GM19467 (cell line): ENCODE data around the gene GNAT2.
"Not testable (repeated sequence)": the region's sequence is repeated elsewhere in the genome, so short reads cannot be mapped to it uniquely, and the experiment has no call there.

ENCODE experiments used
- ATAC-seq: cut with Tn5 transposase; IDR thresholded peaks from one replicate; pipeline ENCODE4 v1.9.1; 2021; ENCODE audit warnings: mild to moderate bottlenecking, moderate library complexity; ENCODE audit not compliant: unreplicated experiment

The GNAT2 gene

DNA sequence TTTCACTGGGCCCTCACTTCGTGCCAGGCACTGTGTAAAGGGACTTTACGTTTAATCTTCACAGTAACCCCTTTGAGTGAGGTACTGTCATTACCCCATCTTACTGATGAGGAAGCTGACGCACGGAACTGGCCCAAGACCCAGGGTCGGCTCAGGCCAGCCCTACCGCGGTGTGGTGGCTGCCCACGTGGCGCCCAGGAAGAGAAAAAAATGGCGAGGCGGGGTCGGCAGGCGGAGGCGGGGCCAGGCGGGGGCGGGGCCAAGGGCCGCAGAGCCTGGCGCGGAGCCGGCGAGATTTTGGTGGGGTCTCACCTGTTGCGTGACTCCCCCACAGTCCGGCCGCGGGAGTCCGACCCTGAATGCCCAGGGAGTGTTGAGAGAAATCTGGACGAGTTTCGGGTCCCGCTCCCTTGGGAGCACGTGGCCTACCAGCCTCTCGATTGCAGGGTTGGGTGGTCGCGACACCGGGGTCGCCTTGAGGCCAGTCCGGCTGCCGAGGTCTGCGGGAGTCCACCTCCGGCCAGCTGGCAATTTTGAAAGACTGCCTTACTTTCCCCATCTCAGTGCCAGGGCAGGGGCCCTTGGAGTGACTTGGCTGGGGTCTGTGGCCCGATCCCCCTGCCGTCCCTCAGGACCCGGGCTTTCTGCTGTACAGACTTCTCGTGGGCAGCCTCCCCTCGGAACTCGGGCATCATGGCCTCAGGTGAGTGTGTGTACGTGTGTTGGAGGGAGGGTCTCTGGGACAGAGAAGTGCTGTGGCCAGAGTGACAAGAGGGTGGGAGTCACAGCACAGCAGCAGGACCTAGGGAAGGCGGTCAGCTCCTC lies at the start of gene GNAT2, which contains the start of gene AMPD2:
Gene GNAT2, minus strand, starts transcription at position 41 of the 825 bp plus-strand sequence. CDS start 6,746 bp downstream, outside the sequence.
Gene AMPD2, plus strand, starts transcription at position 262 of the 825 bp plus-strand sequence. CDS start 1,339 bp downstream, outside the sequence.
- peak; percentile 45 for ATAC-seq

DNA sequence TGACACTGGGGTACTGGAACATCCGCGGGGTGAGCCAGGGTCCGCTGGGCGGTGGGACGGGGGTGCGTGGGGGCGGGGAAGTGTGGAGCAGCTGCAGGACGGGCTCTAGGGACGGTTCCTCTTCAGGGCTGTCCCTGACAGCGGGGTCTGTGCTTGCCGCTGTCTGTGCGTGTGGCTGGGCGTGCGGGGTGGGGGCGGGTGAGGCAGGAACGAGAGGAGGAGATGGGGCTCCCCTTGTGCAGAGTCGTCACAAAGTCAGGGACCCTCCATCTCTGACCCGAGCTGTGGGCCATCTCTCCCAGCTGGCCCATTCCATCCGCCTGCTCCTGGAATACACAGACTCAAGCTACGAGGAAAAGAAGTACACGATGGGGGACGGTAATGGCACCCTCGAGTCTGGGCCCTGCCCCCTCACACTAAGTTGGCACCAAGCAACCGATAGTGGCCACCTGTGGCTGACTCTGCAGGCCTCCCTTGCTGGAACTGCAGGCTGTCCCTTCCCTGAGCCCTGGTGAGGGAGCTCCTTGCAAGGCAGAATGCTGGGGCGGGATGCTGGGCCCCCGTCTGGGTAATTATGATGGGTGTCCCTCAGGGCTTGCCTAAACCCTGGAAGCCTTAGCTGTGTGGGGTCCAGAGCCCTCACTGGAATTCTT lies 48.8 kb upstream of the GNAT2 start:
- peak; percentile 25 for ATAC-seq

DNA sequence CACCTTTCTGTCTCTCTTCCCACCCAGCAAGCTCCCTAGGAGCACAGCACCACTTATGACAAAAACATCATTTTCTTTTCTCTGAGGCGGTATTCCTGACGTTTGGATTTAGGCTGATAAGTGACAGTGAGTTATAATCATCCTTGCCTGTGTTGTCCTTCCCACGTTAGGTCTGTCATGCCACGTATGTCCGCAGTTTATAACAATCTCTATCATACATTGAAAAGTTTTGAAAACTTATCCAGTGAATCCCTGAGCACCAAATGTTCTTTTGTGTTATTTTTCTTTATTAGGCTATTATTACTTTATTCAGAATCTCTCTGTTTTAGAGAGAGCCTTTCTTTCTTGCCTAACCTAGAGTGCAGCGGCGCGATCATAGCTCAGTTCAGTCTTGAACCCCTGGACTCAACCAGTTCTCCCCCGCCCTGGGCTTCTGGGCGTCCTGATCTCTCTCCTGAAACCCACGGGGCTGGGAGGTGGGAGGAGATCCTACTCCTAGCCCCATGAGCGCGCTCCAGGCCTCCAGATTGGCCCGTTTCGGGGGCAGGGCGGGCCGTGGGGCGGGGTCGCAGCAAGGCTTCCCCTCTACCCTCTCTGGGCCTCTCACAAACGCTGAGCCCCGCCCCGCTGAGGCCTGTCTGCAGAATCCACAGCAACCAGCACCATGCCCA lies 48.2 kb upstream of the GNAT2 start, which contains the start of gene GSTM2:
Gene GSTM2, plus strand, starts transcription at position 606 of the 671 bp plus-strand sequence. Its CDS starts 59 bp downstream, at position 665.
- peak; percentile 88 for ATAC-seq

DNA sequence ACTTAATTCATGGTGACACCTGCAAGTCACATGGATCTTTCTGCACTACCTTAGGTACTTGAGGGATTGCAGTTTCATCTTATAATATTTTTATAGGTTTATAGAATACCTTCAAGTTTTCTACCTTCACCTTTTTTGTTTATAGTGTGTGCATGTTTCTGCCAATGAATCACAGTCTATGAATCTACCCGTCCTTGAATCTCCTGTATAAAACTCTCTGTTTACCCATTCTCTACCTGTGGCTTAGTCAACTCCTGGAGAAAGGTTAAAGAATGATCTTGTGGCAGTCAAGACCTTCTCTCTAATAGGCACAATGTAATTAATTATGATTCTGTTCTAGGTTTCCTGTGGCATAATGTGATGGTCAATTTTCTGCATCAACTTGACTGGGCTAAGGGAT lies 45.3 kb upstream of the GNAT2 start:
- no peak for ATAC-seq

DNA sequence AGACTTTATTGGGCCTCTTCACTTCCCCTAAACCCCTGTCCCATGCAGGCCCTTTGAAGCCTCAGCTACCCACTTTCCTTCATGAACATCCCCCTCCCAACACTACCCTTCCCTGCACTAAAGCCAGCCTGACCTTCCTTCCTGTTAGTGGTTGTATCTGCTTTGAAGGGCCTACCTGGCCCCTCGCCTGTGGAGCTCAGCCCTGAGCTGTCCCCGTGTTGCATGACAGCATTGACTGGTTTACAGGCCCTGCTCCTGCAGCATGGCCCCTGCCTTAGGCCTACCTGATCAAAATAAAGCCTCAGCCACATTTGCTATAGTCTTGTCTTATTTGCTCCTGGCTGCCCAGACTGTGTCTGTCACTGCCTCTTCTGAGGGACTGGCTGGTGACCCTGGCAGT lies 42.0 kb upstream of the GNAT2 start:
- ATAC-seq, result no peak

DNA sequence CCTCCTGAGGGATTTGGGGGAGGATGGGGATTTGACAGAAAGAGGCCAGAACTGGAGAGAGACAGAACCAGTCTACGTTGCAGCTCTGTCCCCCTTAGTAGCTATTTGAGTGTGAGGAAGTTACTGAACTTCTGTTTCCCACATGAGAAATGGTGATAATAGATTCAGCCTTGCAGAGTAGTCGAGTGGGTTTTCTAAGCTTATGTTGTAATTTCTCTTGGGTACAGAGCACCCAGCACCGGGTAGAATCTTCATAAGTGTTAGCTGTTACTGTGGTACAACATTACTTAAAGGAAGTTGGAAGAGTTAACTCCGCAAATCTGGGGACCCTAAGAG lies 41.2 kb upstream of the GNAT2 start:
- ATAC-seq, result not testable (repeated sequence)

DNA sequence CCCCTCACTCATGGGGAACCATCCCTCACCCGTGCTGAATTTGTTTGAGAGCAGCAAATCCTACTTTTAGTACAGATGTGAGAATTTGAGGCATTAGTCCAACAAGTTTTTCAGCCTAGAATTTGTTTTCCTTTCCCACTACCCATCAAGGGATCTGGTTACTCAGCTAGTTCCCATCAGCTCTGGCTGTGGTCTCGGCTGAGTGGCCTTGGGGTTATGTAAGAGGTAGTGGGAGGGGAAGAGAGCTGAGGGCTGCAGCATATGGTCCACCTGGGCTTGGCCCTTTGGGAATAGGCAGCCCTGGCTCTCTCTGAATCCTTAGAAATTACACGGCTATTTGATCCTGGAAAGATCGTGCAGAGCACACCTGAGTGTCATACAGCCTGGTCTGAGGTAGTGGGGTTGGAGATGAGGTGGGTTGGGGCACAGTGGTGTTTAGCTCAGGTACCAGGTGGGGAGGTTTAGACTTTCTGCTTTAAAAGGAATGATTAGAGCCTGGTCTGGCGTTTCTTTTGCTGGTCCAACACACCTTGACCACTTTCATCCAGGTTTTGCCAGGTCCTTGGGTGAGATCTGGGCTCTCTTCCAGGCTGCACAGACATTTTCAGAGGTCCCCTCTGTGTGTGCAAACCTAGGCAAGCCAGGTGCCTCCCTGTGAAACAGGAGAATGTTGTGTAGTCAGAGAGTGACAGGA lies 40.7 kb upstream of the GNAT2 start:
- ATAC-seq, result no peak

DNA sequence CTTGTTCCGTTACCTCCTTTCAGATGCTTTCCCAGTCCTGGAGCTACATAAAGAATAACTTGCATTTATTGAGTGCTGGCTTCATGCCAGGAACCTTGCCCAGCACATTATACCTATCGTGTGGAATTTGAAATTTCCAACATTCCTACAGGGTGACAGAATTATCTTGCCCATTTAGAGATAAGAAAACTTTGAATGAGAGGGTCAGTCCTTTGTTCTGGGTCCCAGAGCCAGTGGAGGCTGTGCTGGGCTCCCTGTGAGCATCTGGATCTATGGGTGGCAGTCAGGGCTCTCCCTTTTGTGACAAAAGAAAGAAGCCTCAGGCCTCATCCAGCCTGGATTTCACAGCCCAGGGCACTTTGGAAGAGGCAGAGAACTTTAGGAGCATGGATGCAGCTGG lies 39.7 kb upstream of the GNAT2 start:
- ATAC-seq, result no peak

DNA sequence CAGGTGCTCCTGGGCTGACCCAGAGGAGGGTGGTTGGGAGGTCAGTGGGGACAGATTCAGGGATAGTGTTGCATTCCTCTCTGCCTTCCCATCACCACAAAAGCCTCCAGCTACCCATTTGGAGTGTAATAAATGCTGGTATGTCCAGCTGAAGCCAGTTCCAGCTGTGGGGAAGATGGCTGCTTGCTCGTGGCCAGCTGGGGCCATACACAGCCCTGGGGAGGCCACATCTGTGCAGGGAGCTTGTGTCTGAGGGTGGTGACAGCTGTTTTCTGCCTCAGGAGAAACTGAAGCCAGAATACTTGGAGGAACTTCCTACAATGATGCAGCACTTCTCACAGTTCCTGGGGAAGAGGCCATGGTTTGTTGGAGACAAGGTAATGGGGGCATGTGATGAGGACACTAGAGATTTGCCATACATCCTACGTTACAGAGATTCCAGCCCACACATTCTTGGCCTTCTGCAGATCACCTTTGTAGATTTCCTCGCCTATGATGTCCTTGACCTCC lies 39.2 kb upstream of the GNAT2 start:
- ATAC-seq, result no peak

DNA sequence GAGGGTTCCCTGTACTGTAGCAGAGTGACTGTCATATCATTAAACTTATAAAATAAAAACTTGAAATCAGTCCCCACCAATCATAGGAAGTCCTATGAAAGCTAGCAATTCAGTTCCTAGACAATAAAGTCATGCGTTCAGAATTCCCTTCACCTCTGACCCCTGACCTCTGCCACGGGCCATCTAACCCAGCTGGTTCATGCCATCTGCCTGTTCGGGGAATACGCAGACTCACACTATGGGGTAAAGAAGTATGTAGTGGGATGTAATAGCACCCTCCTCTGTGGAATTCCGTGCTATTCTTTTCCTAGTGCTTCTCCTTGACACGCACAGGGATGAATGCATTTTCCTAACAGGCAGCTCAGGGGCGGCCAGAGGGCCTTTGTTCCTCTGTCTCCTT lies 38.6 kb upstream of the GNAT2 start:
- ATAC-seq, result no peak

DNA sequence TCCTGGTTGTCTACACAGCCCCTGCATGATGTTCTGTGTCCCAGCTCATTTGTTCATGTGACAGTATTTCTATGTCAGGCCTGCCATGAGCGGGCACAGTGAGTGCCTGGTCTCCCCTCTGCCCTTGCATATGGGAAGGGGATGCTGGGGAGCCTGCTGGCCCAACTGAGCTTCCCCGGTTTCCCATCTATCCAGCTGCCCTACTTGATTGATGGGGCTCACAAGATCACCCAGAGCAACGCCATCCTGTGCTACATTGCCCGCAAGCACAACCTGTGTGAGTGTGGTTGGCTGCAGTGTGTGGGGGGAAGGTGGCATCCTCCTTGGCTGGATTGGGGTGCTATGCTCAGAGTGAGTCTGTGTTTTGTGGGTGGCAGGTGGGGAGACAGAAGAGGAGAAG lies 38.0 kb upstream of the GNAT2 start:
- ATAC-seq, result no peak

DNA sequence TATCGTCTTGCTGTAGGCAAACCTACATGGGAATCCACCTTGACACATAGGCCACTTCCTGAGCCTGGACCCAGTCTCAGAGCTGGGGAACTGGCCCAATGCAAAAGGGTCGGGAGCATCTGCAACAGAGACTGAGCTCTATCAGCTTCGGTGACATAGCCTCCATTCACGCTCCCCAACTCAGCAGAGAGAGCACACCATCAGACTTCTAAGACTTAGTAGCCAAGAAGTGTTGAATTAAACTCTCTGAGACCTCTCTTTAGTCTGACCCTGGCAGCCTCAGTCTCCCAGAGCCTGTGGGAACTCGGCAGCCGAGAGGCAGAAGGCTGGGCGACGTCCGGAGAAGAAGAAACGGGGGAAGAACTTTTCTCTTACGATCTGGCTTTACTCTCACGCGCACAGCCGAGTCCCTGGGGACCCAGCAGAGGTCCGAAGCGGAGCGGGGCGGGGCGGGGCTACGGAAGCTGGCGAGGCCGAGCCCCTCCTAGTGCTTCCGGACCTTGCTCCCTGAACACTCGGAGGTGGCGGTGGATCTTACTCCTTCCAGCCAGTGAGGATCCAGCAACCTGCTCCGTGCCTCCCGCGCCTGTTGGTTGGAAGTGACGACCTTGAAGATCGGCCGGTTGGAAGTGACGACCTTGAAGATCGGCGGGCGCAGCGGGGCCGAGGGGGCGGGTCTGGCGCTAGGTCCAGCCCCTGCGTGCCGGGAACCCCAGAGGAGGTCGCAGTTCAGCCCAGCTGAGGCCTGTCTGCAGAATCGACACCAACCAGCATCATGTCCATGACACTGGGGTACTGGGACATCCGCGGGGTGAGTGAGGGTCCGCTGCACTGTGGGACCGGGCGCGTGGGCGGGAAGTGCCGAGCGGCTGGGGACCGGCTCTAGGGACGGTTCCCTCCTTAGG lies 36.5 kb upstream of the GNAT2 start, which contains the start of gene GSTM4:
Gene GSTM4, plus strand, starts transcription at position 485 of the 905 bp plus-strand sequence. Its CDS starts 291 bp downstream, at position 776.
- ATAC-seq, result peak; percentile 92

DNA sequence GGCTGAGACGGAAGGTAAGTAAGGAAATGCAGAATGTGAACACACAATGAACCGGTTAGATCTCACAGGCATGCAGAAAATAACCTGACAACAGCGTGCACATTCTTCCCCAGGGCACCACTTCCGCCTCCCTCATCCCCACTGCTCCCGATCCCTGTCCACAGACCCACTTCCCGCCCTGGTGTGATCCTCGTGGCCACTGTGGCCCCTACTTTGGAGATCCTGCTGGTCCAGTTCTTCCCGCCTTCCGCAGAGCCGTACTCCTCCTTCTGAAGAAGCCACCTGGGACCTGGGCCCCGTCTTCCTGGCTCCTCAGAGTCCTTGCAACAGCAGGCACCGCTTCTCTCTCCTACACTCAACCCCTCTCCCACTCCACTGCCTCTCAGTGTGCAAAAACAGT lies 35.1 kb upstream of the GNAT2 start:
- no peak for ATAC-seq

DNA sequence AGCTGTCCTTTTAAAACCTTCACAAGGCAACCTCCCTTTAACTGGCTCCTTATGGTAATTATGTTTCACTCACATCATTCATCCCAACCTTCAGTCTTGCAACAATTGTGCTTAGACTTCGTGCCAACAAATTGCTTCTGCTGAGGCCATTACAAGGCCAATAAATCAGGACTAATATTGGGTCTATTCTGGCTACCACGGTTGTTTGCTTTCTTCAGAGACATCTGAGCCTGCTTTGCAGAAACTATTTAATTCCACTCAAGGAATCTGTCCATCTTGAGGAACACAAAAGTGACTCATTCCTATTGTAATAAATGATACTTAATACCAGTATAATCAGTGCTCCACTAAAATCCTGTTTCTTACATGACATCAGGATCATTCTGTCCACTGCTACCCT lies 33.9 kb upstream of the GNAT2 start:
- no peak for ATAC-seq

DNA sequence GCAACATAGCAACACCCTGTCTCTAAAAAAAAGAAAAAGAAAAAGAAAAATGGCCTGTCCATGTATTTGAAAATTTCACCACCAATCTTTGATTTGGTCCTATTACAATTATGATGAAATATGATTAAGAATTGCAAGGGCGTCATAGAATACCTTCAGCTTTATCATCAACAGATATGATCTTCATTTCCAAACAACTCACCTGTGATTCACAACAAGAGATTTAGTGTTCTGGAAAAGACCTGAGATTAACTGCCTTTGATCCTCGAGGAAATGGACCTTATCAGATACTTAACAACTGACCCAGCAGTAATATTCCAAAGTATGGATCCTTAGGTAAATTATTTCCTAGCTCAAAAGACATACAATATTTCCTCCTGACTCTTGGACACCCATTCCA lies 33.0 kb upstream of the GNAT2 start:
- no peak for ATAC-seq

DNA sequence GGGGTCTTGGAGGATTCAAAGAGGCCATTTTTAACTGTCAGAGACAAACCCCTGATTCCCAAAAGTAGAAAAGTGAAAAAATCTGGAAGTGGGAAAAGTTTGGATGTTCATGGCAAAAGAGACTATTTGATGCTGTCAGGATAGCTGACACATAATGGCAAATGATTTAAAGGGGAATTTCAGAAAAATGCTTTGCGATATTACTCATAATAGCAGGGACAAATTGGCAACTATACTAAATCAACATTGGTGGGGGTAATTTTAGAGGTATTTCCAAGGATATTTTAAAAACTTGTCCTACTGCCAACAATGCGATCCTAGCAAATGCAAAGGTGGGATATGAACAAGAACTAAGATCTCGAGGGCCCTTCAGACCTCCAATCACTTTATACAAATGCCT lies 31.2 kb upstream of the GNAT2 start:
- no peak for ATAC-seq

DNA sequence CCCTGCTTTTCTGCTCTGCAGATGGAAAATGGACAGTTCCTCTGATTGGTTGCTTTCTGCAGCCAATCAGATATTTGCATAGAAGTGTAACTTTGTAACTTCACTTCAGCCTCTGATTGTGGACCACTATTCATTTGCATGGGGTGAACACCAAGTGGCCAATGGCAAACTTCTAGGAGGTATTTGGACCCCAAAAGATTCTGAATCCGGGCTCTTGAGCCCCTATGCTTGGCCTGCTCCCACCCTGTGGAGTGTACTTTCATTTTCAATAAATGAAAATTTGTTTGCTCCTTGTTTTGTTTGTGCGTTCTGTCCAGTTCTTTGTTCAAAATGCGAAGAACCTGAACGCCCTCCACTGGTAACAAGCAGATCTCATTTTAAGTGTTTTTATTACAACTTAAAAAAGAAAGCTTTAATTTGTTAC lies 30.1 kb upstream of the GNAT2 start:
- no peak for ATAC-seq

DNA sequence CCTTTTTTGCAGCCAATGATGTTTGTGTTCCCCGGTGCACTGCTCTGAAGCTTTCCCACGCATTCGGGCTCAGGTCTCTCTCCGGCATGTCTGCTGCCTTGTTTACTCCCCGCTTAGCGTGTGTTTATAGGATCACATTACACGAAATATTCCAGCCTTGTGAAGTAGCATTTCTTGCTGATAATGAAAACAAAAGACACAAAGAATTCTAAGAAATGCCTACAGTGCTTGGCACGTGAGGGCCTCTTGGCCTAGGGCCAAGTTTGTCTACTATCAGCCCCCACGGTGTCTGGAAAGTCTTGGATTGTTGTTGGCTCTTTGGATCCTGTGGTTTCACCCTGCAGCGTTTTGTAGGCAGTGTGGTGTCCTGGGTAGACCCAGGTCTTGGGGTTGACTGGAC lies 25.3 kb upstream of the GNAT2 start:
- no peak for ATAC-seq

DNA sequence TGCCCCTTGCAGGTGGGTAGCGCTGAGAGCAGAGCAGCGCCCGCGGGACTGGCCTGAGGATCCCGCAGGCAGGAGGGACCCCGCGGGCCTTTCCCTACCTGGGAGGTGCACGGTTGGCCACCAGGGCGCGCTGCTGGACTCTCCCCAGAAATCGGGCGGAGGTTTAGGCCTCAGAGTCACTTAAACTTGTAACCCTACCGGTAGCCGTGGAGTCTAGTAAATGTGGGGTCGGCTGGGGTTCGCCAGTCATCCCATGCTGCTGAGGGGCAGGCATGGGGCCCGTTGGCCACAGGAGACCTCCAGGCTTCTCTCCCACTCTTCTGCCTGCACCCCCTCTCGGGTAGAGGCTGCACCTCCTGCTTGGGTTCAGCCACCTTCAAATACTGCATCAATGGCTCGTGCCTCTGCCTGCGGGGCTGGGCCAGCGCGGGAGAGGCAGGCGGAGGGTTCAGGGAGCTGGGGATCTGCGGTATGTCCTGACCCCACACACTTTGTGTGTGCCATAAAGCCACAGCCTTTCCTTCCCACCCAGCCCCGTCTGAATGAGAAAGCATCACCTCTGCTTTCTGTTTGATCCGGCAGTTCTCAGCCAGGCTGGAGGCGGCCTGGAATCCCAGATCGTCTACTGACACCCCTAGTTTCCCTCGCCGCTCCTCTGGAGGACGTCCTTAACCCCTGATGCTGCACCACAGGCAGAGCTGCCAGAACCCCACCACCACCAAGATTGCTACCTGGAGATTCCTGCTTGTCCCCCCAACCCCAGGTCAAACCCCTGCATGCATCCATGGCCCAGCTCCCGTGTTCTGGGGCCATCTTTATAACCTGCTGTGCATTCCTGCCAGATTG lies 24.2 kb upstream of the GNAT2 start:
- peak; percentile 77 for ATAC-seq
